WERI-Rb-1 (cell line): Measurements from ENCODE around the gene CSTPP1.

Source experiments
- DNase-seq: peaks from one replicate; pipeline ENCODE4 v3.0.0-alpha.2; 2020
- H3K27ac ChIP-seq: fragments of 250-450 bp; sonication (Bioruptor Pico); 2 replicates; pipeline ENCODE4 v1.5.1; 2020; ENCODE audit warnings: mild to moderate bottlenecking, moderate library complexity
- H3K27me3 ChIP-seq: fragments of 250-450 bp; sonication (Bioruptor Pico); 2 replicates; pipeline ENCODE4 v1.5.1; 2021; ENCODE audit warnings: mild to moderate bottlenecking, low read depth, moderate library complexity; ENCODE audit not compliant: insufficient read depth, severe bottlenecking
- H3K36me3 ChIP-seq: fragments of 250-450 bp; sonication (Bioruptor Pico); 2 replicates; pipeline ENCODE4 v1.5.1; 2020; ENCODE audit warnings: mild to moderate bottlenecking, moderate library complexity
- H3K4me3 ChIP-seq: 2 replicates; pipeline ENCODE4 v1.5.1; 2011; ENCODE audit warnings: low read depth, mild to moderate bottlenecking, control low read depth, low read length
- H3K9me3 ChIP-seq: fragments of 250-450 bp; sonication (Bioruptor Pico); 2 replicates; pipeline ENCODE4 v1.5.1; 2021; ENCODE audit warnings: mild to moderate bottlenecking, moderate library complexity; ENCODE audit not compliant: severe bottlenecking
- CTCF ChIP-seq: IDR thresholded peaks from 2 replicates; pipeline ENCODE4 v1.5.1; 2011; ENCODE audit warnings: low read depth, mild to moderate bottlenecking, control low read depth, inconsistent platforms, low read length

The CSTPP1 gene

DNA sequence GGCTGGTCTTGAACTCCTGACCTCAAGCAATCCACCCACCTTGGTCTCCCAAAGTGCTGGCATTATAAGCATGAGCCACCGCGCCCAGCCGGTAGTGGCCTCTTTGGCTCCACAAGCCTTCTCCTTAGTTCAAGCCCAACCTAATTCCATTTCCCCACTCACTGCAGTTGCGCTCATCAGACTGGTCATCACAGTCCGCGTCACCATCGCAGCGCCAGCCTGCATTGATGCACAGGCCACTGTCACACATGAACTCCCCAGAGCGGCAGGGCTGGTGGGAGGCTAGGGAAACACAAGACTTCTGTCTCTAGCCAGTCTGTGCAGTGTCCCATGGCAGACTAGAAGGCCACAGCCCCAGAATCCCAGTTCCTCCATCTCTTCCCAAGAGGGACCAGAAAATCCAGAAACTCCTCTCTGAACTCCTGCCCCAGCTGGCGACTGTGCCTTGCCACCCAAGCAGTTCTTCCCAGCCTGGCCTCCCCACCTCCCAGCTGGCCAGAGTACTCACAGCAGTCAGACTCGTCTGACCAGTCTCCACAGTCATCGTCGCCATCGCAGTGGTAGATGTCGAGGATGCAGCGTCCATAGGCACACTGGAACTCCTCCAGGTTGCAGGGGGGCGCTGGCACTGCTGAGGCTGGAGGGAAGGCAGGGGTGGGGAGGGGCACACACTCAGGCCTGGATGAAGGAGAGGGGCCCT lies 38.0 kb upstream of the CSTPP1 start:
- no peak overlapping the region for H3K27ac ChIP-seq
- H3K27me3 ChIP-seq, result no peaks in the 10 kb centered on the region
- no peak for TF ChIP-seq CTCF
- peaks cover 4% of the 10 kb centered on the region for H3K9me3 ChIP-seq
- no peak for DNase-seq
- H3K36me3 ChIP-seq, result peaks cover 41% of the 10 kb centered on the region
- H3K4me3 ChIP-seq, result no peak overlapping the region

- H3K27me3 ChIP-seq, result no peaks in the 10 kb centered on the region
- H3K36me3 ChIP-seq, result peaks cover 33% of the 10 kb centered on the region
- no peak overlapping the region for H3K4me3 ChIP-seq
- H3K27ac ChIP-seq, result no peak overlapping the region
- DNase-seq, result no peak
- peaks cover 4% of the 10 kb centered on the region for H3K9me3 ChIP-seq
- TF ChIP-seq CTCF, result no peak
Observed at GRCh38 chr11:46899501-46900025, 37.0 kb upstream of the CSTPP1 start.

DNA sequence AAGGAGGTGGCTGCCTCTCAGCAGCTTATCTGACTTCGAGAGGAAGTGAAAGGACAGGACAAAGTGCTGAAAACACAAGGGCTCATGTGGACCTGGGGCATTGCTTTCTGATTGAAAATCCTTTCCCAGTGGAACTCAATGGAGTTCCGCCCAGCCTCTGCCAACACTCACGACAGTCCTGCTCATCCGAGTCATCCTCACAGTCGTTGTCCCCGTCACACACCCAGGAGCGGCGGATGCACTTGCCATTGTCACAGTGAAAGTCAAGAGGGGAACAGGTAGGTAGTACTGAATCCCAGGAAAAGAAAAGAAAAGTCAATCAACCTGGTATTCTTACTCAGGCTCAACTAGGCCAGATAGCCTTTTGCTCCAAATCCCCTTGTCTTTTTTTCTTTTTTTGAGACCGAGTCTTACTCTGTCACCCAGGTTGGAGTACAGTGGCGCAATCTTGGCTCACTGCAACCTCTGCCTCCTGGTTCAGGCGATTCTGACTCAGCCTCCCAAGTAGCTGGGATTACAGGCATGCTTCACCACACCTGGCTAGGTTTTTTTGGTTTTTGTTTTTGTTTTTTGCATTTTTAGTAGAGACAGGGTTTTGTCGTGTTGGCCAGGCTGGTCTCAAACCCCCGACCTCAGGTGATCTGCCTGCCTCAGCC lies 36.3 kb upstream of the CSTPP1 start:
- Histone ChIP-seq H3K27me3 (no peaks in the 10 kb centered on the region), H3K36me3 (peaks cover 29% of the 10 kb centered on the region), H3K9me3 (peaks cover 4% of the 10 kb centered on the region), H3K4me3 (no peak overlapping the region), H3K27ac (no peak overlapping the region)
- no peak for TF ChIP-seq CTCF
- no peak for DNase-seq

DNA sequence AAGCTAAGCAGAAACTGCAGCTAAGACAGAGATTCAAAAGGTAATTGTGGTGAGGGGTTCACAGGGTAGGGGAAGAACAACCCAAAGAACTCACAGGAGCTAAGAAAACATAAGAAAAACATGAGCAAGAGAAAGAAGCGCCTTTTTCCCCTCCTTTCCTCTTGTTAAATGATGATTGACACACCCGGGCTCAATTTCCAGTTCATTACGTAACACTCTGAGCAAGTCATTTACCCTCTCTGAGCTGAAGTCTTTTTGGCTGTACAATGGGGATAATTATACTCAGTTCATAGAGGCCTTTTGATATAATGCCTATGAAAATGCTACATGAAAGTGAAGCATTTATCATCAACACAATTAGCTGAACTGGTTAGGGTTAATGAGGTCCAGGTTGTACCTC lies 35.4 kb upstream of the CSTPP1 start:
- H3K27me3 ChIP-seq, result no peaks in the 10 kb centered on the region
- no peak overlapping the region for H3K4me3 ChIP-seq
- peaks cover 4% of the 10 kb centered on the region for H3K9me3 ChIP-seq
- H3K36me3 ChIP-seq, result peaks cover 20% of the 10 kb centered on the region
- no peak overlapping the region for H3K27ac ChIP-seq
- no peak for TF ChIP-seq CTCF
- no peak for DNase-seq

- H3K27ac ChIP-seq, result no peak overlapping the region
- H3K9me3 ChIP-seq, result peaks cover 4% of the 10 kb centered on the region
- H3K27me3 ChIP-seq, result no peaks in the 10 kb centered on the region
- TF ChIP-seq CTCF, result no peak
- no peak overlapping the region for H3K4me3 ChIP-seq
- peaks cover 20% of the 10 kb centered on the region for H3K36me3 ChIP-seq
- no peak for DNase-seq
Observed at GRCh38 chr11:46902694-46903093, 33.9 kb upstream of the CSTPP1 start.

- H3K27ac ChIP-seq, result no peak overlapping the region
- peaks cover 12% of the 10 kb centered on the region for H3K36me3 ChIP-seq
- TF ChIP-seq CTCF, result no peak
- no peaks in the 10 kb centered on the region for H3K27me3 ChIP-seq
- no peak overlapping the region for H3K4me3 ChIP-seq
- H3K9me3 ChIP-seq, result no peaks in the 10 kb centered on the region
- no peak for DNase-seq
Observed at GRCh38 chr11:46903846-46904245, 32.7 kb upstream of the CSTPP1 start.
